PC-9 (cell line): ENCODE measurements around the gene CLCN5.

Source experiments
- CTCF ChIP-seq: fragments of 200-600 bp; sonication (generic); conservative IDR thresholded peaks from 2 replicates; pipeline ENCODE4 v1.6.1; 2017; ENCODE audit warnings: mixed run types, antibody characterized with exemption, mild to moderate bottlenecking, moderate library complexity
- EZH2 ChIP-seq: fragments of 200-600 bp; sonication (generic); IDR thresholded peaks from 2 replicates; pipeline ENCODE4 v1.8.0; 2017; ENCODE audit warnings: antibody characterized with exemption, low read depth

GRCh38 chrX:49876750-49877149 is 45.6 kb upstream of the CLCN5 start:
- TF ChIP-seq CTCF = peak; percentile 43; the same call in 1 of the 2 replicates
- no peak for TF ChIP-seq EZH2
